Mesendoderm (in vitro differentiated cells): Measurements from ENCODE around the gene SAE1.

Experiments used
- DNase-seq: peaks from one replicate; pipeline ENCODE4 v3.0.0; 2013
- H2AK5ac ChIP-seq: 2 replicates; pipeline ENCODE4 v1.6.1; 2013; ENCODE audit warnings: low read length, inconsistent platforms
- H2BK120ac ChIP-seq: 2 replicates; pipeline ENCODE4 v1.6.1; 2013; ENCODE audit warnings: low read depth, mild to moderate bottlenecking, low read length, moderate library complexity, mixed read lengths
- H2BK15ac ChIP-seq: replicated peaks from 2 replicates; pipeline ENCODE4 v1.6.1; 2013; ENCODE audit warnings: low read depth, mild to moderate bottlenecking, moderate library complexity
- H2BK5ac ChIP-seq: 2 replicates; pipeline ENCODE4 v1.6.1; 2013; ENCODE audit warnings: low read length, inconsistent platforms
- H3K18ac ChIP-seq: 2 replicates; pipeline ENCODE4 v1.6.1; 2013; ENCODE audit warnings: mild to moderate bottlenecking, low read length, mixed read lengths
- H3K23ac ChIP-seq: one replicate; pipeline ENCODE4 v1.6.1; 2013; ENCODE audit warnings: low read length
- H3K27ac ChIP-seq: 2 replicates; pipeline ENCODE4 v1.5.1; 2013; ENCODE audit warnings: low read depth, mild to moderate bottlenecking, inconsistent platforms, low read length, moderate library complexity
- H3K27me3 ChIP-seq: 2 replicates; pipeline ENCODE4 v1.6.1; 2013; ENCODE audit warnings: low read length, control low read depth, mild to moderate bottlenecking, inconsistent platforms; ENCODE audit not compliant: insufficient read depth, poor library complexity
- H3K36me3 ChIP-seq: 2 replicates; pipeline ENCODE4 v1.6.1; 2013; ENCODE audit warnings: low read length, inconsistent platforms; ENCODE audit not compliant: control insufficient read depth, insufficient read depth
- H3K4ac ChIP-seq: one replicate; pipeline ENCODE4 v1.6.1; 2013; ENCODE audit warnings: low read depth, mild to moderate bottlenecking, low read length, moderate library complexity
- H3K4me1 ChIP-seq: 2 replicates; pipeline ENCODE4 v1.6.1; 2013; ENCODE audit warnings: low read depth, low read length, inconsistent platforms; ENCODE audit not compliant: control insufficient read depth
- H3K4me2 ChIP-seq: 2 replicates; pipeline ENCODE4 v1.6.1; 2013; ENCODE audit warnings: low read length
- H3K4me3 ChIP-seq: 2 replicates; pipeline ENCODE4 v1.5.1; 2013; ENCODE audit warnings: mild to moderate bottlenecking, low read length
- H3K56ac ChIP-seq: one replicate; pipeline ENCODE4 v1.6.1; 2013; ENCODE audit warnings: low read length
- H3K79me1 ChIP-seq: 2 replicates; pipeline ENCODE4 v1.6.1; 2013; ENCODE audit warnings: low read length, inconsistent platforms
- H3K79me2 ChIP-seq: 2 replicates; pipeline ENCODE4 v1.6.1; 2013; ENCODE audit warnings: mild to moderate bottlenecking, low read length; ENCODE audit not compliant: control insufficient read depth, insufficient read depth
- H3K9ac ChIP-seq: 2 replicates; pipeline ENCODE4 v1.6.1; 2013; ENCODE audit warnings: low read length, inconsistent platforms
- H4K5ac ChIP-seq: one replicate; pipeline ENCODE4 v1.6.1; 2013; ENCODE audit warnings: low read length
- H4K8ac ChIP-seq: one replicate; pipeline ENCODE4 v1.6.1; 2013; ENCODE audit warnings: low read depth, mild to moderate bottlenecking, control low read depth, low read length, moderate library complexity
- WGBS: extraction: QIAGEN DNeasy Blood & Tissue Kit; methylation state at CpG from one replicate; pipeline ENCODE4 v1.1.7; 2013; ENCODE audit warnings: low lambda C conversion rate, missing lambda C conversion rate; ENCODE audit not compliant: insufficient coverage; ENCODE audit errors: extremely low coverage; 5-methylcytosine and 5-hydroxymethylcytosine counted together

The SAE1 gene

GRCh38 chr19:47089767-47090350, 40.8 kb upstream of the SAE1 start:
- no peak overlapping the region for H3K56ac ChIP-seq
- H3K4me3 ChIP-seq: no peak overlapping the region
- no peaks in the 10 kb centered on the region for H3K4me1 ChIP-seq
- H3K27me3 ChIP-seq: no peaks in the 10 kb centered on the region
- no peak overlapping the region for H4K5ac ChIP-seq
- peaks cover 1% of the 10 kb centered on the region for H3K79me2 ChIP-seq
- no peak overlapping the region for H2AK5ac ChIP-seq
- H2BK5ac ChIP-seq: no peak overlapping the region
- no peak overlapping the region for H3K4ac ChIP-seq
- no CpG with 5 or more reads among the region's 21 CpGs for WGBS
- H2BK120ac ChIP-seq: no peak overlapping the region
- H3K18ac ChIP-seq: no peak overlapping the region
- no peak overlapping the region for H3K23ac ChIP-seq
- H3K27ac ChIP-seq: no peak overlapping the region
- H3K9ac ChIP-seq: no peak overlapping the region
- H4K8ac ChIP-seq: no peak overlapping the region
- peaks cover under 1% of the 10 kb centered on the region for H3K79me1 ChIP-seq
- no peak for DNase-seq
- no peak overlapping the region for H2BK15ac ChIP-seq
- H3K36me3 ChIP-seq: peaks cover 10% of the 10 kb centered on the region
- H3K4me2 ChIP-seq: no peak overlapping the region

GRCh38 chr19:47093254-47093653, 37.4 kb upstream of the SAE1 start:
- H3K4me3 ChIP-seq: no peak overlapping the region
- H3K4ac ChIP-seq: no peak overlapping the region
- H2BK120ac ChIP-seq: no peak overlapping the region
- peaks cover 8% of the 10 kb centered on the region for H3K79me1 ChIP-seq
- no peaks in the 10 kb centered on the region for H3K4me1 ChIP-seq
- H2BK5ac ChIP-seq: no peak overlapping the region
- H3K27me3 ChIP-seq: no peaks in the 10 kb centered on the region
- no peak for DNase-seq
- no peak overlapping the region for H4K8ac ChIP-seq
- no peak overlapping the region for H3K9ac ChIP-seq
- H3K18ac ChIP-seq: no peak overlapping the region
- peaks cover 4% of the 10 kb centered on the region for H3K36me3 ChIP-seq
- H3K23ac ChIP-seq: no peak overlapping the region
- no peak overlapping the region for H4K5ac ChIP-seq
- no peak overlapping the region for H3K27ac ChIP-seq
- WGBS: no CpG with 5 or more reads among the region's 5 CpGs
- H2AK5ac ChIP-seq: no peak overlapping the region
- H3K79me2 ChIP-seq: peaks cover 31% of the 10 kb centered on the region
- no peak overlapping the region for H2BK15ac ChIP-seq
- no peak overlapping the region for H3K4me2 ChIP-seq
- no peak overlapping the region for H3K56ac ChIP-seq

- Histone ChIP-seq H4K5ac (no peak overlapping the region), H3K9ac (no peak overlapping the region), H3K27ac (no peak overlapping the region), H3K4ac (no peak overlapping the region), H3K36me3 (peaks cover 4% of the 10 kb centered on the region), H3K79me1 (peaks cover 10% of the 10 kb centered on the region), H3K4me3 (no peak overlapping the region), H3K4me1 (no peaks in the 10 kb centered on the region), H3K18ac (no peak overlapping the region), H2BK15ac (no peak overlapping the region), H2BK5ac (no peak overlapping the region), H3K27me3 (no peaks in the 10 kb centered on the region), H3K79me2 (peaks cover 35% of the 10 kb centered on the region), H4K8ac (no peak overlapping the region), H2BK120ac (no peak overlapping the region), H3K4me2 (no peak overlapping the region), H3K23ac (no peak overlapping the region), H2AK5ac (no peak overlapping the region), H3K56ac (no peak overlapping the region)
- no peak for DNase-seq
- WGBS: no CpG with 5 or more reads among the region's 10 CpGs
These were observed 36.8 kb upstream of the SAE1 start for GRCh38 chr19:47093841-47094240.

GRCh38 chr19:47094557-47095475, 35.8 kb upstream of the SAE1 start:
- no peak for DNase-seq
- no peak overlapping the region for H3K4ac ChIP-seq
- H3K79me2 ChIP-seq: peaks cover 39% of the 10 kb centered on the region
- no peak overlapping the region for H2AK5ac ChIP-seq
- H3K9ac ChIP-seq: no peak overlapping the region
- no peak overlapping the region for H3K4me2 ChIP-seq
- no peak overlapping the region for H2BK15ac ChIP-seq
- peaks cover 4% of the 10 kb centered on the region for H3K36me3 ChIP-seq
- H3K27me3 ChIP-seq: no peaks in the 10 kb centered on the region
- H3K4me1 ChIP-seq: no peaks in the 10 kb centered on the region
- no peak overlapping the region for H4K8ac ChIP-seq
- peaks cover 10% of the 10 kb centered on the region for H3K79me1 ChIP-seq
- H2BK5ac ChIP-seq: no peak overlapping the region
- no peak overlapping the region for H4K5ac ChIP-seq
- H3K18ac ChIP-seq: no peak overlapping the region
- WGBS: no CpG with 5 or more reads among the region's 15 CpGs
- H3K23ac ChIP-seq: no peak overlapping the region
- no peak overlapping the region for H3K56ac ChIP-seq
- H3K27ac ChIP-seq: no peak overlapping the region
- no peak overlapping the region for H2BK120ac ChIP-seq
- no peak overlapping the region for H3K4me3 ChIP-seq

GRCh38 chr19:47095476-47096099, 35.0 kb upstream of the SAE1 start:
- no CpG with 5 or more reads among the region's 9 CpGs for WGBS
- Histone ChIP-seq H2BK15ac (no peak overlapping the region), H3K4me3 (no peak overlapping the region), H3K27ac (no peak overlapping the region), H3K79me1 (peaks cover 10% of the 10 kb centered on the region), H3K23ac (no peak overlapping the region), H2AK5ac (no peak overlapping the region), H2BK5ac (no peak overlapping the region), H2BK120ac (no peak overlapping the region), H3K4me1 (no peaks in the 10 kb centered on the region), H4K5ac (no peak overlapping the region), H4K8ac (no peak overlapping the region), H3K18ac (no peak overlapping the region), H3K4ac (no peak overlapping the region), H3K4me2 (no peak overlapping the region), H3K9ac (no peak overlapping the region), H3K36me3 (peaks cover 2% of the 10 kb centered on the region), H3K56ac (no peak overlapping the region), H3K79me2 (peaks cover 47% of the 10 kb centered on the region), H3K27me3 (no peaks in the 10 kb centered on the region)
- no peak for DNase-seq
